Fibroblast of lung (primary cell): ENCODE results near the gene HAL. TPM values are rescaled to one million over a fixed set of nuclear protein-coding genes. Genes with fewer than 3 reads are reported as not detected.

Experiments used
- DNase-seq, 2 donors: peaks; one replicate each; pipeline versions ENCODE4 v3.0.0 to v3.0.0-alpha.2; 2010; ENCODE audit warnings: low read depth in 2 of 2
- H2AFZ ChIP-seq: 2 replicates; pipeline ENCODE4 v1.5.1; 2012; ENCODE audit warnings: low read length, control low read depth, inconsistent platforms
- H3K27ac ChIP-seq: 2 replicates; pipeline ENCODE4 v1.5.1; 2011; ENCODE audit warnings: low read length, control low read depth; ENCODE audit not compliant: insufficient read depth
- H3K27me3 ChIP-seq: 2 replicates; pipeline ENCODE4 v1.5.1; 2011; ENCODE audit warnings: mild to moderate bottlenecking, low read length; ENCODE audit not compliant: control insufficient read depth, insufficient read depth
- H3K36me3 ChIP-seq: 2 replicates; pipeline ENCODE4 v1.5.1; 2011; ENCODE audit warnings: low read length; ENCODE audit not compliant: control insufficient read depth, insufficient read depth
- H3K4me1 ChIP-seq: 2 replicates; pipeline ENCODE4 v1.5.1; 2011; ENCODE audit warnings: low read length; ENCODE audit not compliant: control insufficient read depth, insufficient read depth; ENCODE audit errors: extremely low read depth
- H3K4me2 ChIP-seq: 2 replicates; pipeline ENCODE4 v1.5.1; 2011; ENCODE audit warnings: low read length, control low read depth; ENCODE audit not compliant: insufficient read depth; ENCODE audit errors: extremely low read depth
- H3K4me3 ChIP-seq, 4 experiments: fragments of 200-600 bp in 1 of 4; sonication (generic) in 1 of 4; replicated peaks in 1 of 4; 2 replicates each; pipeline ENCODE4 v1.5.1; 2011 to 2016; ENCODE audit warnings: low read length in 4 of 4, low read depth in 3 of 4, mild to moderate bottlenecking in 3 of 4, control low read depth in 2 of 4, inconsistent platforms in 1 of 4, mixed read lengths in 1 of 4; ENCODE audit not compliant: insufficient read depth in 1 of 4; ENCODE audit errors: control extremely low read depth in 1 of 4
- H3K79me2 ChIP-seq: 2 replicates; pipeline ENCODE4 v1.5.1; 2012; ENCODE audit warnings: mild to moderate bottlenecking, low read length, inconsistent platforms; ENCODE audit not compliant: control insufficient read depth, insufficient read depth
- H3K9ac ChIP-seq: 2 replicates; pipeline ENCODE4 v1.5.1; 2011; ENCODE audit warnings: mild to moderate bottlenecking, low read length, control low read depth; ENCODE audit not compliant: insufficient read depth
- H3K9me3 ChIP-seq: 2 replicates; pipeline ENCODE4 v1.5.1; 2012; ENCODE audit warnings: low read depth, low read length; ENCODE audit not compliant: control insufficient read depth, insufficient read depth
- H4K20me1 ChIP-seq: 2 replicates; pipeline ENCODE4 v1.5.1; 2011; ENCODE audit warnings: low read length; ENCODE audit not compliant: control insufficient read depth, insufficient read depth; ENCODE audit errors: extremely low read depth
- EZH2 ChIP-seq: IDR thresholded peaks from 2 replicates; pipeline ENCODE4 v1.5.1; 2012; ENCODE audit warnings: low read length, control low read depth, mild to moderate bottlenecking; ENCODE audit errors: missing control alignments
- polyA plus RNA-seq, 2 donors: library from polyadenylated mRNA; depleted of rRNA in 1 of 2; stranded (reverse) in 1 of 2; unstranded in 1 of 2; fragments of >200 nt; gene quantifications; 2 replicates each; pipeline ENCODE4 v1.2.1, GENCODE V29; 2011 to 2012; ENCODE audit warnings: missing spikeins in 1 of 2
- total RNA-seq: library from RNA; depleted of rRNA; stranded (reverse); fragments of >200 nt; gene quantifications from 2 replicates; pipeline ENCODE4 v1.2.1, GENCODE V29; 2014
- TF ChIP-seq, protein P1 (sequence below), 2 donors: IDR thresholded peaks in 1 of 2; conservative IDR thresholded peaks in 1 of 2; 1 replicate in 1 of 2; 2 replicates in 1 of 2; pipeline ENCODE4 v1.5.1; 2011 to 2012; ENCODE audit warnings: low read length in 2 of 2, control low read depth in 1 of 2, inconsistent platforms in 1 of 2, low read depth in 1 of 2, mild to moderate bottlenecking in 1 of 2

HAL gene
- total and polyA plus RNA-seq, 2 donors (not counting 1 experiment from before 2014, with no cell fraction given), result 0.02 to 0.17 TPM

DNA sequence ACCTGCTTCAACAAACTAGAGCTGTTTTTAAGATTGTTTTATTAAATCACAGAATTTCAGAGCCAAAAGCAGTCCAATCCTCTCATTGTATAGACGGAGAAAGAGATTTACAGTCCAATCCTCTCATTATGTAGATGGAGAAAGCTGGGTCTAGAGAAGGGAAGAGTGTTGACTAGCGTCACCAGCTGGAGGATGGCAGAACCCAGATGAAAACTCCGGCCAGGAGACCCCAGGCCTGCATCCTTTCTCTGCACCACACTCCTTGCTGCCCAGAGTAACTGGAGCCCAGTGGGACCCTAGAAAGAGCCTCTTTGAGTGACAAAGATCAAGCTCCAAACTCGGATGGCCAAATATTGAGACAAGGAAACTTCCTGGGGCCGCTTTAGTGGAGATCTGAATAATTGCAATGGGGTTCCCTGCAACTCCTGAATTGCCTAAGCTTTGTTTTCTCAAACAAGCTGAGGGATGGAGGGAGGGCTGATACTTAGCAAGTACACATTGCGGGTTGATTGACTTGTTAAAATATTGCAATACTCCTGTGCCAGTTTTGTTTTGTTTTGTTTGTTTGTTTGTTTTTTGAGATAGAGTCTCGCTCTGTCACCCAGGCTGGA is 40.5 kb downstream of the HAL start:
- no peaks in the 10 kb centered on the region for H3K9me3 ChIP-seq
- H3K4me1 ChIP-seq, result no peaks in the 10 kb centered on the region
- H3K27ac ChIP-seq, result no peak overlapping the region
- no peak for DNase-seq
- no peaks in the 10 kb centered on the region for H4K20me1 ChIP-seq
- H3K27me3 ChIP-seq, result peaks cover 6% of the 10 kb centered on the region
- no peak overlapping the region for H2AFZ ChIP-seq
- H3K9ac ChIP-seq, result no peak overlapping the region
- H3K4me2 ChIP-seq, result no peak overlapping the region
- no peaks in the 10 kb centered on the region for H3K36me3 ChIP-seq
- no peak for TF ChIP-seq EZH2
- TF ChIP-seq, protein P1, sequence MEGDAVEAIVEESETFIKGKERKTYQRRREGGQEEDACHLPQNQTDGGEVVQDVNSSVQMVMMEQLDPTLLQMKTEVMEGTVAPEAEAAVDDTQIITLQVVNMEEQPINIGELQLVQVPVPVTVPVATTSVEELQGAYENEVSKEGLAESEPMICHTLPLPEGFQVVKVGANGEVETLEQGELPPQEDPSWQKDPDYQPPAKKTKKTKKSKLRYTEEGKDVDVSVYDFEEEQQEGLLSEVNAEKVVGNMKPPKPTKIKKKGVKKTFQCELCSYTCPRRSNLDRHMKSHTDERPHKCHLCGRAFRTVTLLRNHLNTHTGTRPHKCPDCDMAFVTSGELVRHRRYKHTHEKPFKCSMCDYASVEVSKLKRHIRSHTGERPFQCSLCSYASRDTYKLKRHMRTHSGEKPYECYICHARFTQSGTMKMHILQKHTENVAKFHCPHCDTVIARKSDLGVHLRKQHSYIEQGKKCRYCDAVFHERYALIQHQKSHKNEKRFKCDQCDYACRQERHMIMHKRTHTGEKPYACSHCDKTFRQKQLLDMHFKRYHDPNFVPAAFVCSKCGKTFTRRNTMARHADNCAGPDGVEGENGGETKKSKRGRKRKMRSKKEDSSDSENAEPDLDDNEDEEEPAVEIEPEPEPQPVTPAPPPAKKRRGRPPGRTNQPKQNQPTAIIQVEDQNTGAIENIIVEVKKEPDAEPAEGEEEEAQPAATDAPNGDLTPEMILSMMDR (conservative IDR thresholded peaks at IDR 0.05 in 1 of 2, IDR thresholded peaks at IDR 0.05 in 1 of 2; ENCODE audit: low read depth in 1 of 2, low read length in 2 of 2), result no peak
- H3K4me3 ChIP-seq, result no peak overlapping the region
- no peaks in the 10 kb centered on the region for H3K79me2 ChIP-seq

- H3K27me3 ChIP-seq, result peaks cover 13% of the 10 kb centered on the region
- no peaks in the 10 kb centered on the region for H3K79me2 ChIP-seq
- H3K9ac ChIP-seq, result no peak overlapping the region
- no peak overlapping the region for H3K27ac ChIP-seq
- no peaks in the 10 kb centered on the region for H3K4me1 ChIP-seq
- H3K4me2 ChIP-seq, result no peak overlapping the region
- TF ChIP-seq EZH2, result no peak
- TF ChIP-seq, protein P1 (conservative IDR thresholded peaks at IDR 0.05 in 1 of 2, IDR thresholded peaks at IDR 0.05 in 1 of 2; ENCODE audit: low read depth in 1 of 2, low read length in 2 of 2), result no peak
- no peak for DNase-seq
- H4K20me1 ChIP-seq, result no peaks in the 10 kb centered on the region
- H3K36me3 ChIP-seq, result no peaks in the 10 kb centered on the region
- no peak overlapping the region for H3K4me3 ChIP-seq
- no peak overlapping the region for H2AFZ ChIP-seq
- H3K9me3 ChIP-seq, result no peaks in the 10 kb centered on the region
Observed at GRCh38 chr12:95953000-95953399, 43.1 kb downstream of the HAL start.

GRCh38 chr12:95951515-95951914 is 44.6 kb downstream of the HAL start:
- Histone ChIP-seq H3K4me1 (no peaks in the 10 kb centered on the region), H3K79me2 (no peaks in the 10 kb centered on the region), H4K20me1 (no peaks in the 10 kb centered on the region), H3K9ac (no peak overlapping the region), H3K4me2 (no peak overlapping the region), H3K36me3 (no peaks in the 10 kb centered on the region), H3K4me3 (no peak overlapping the region), H3K27me3 (peaks cover 13% of the 10 kb centered on the region), H3K27ac (no peak overlapping the region), H2AFZ (no peak overlapping the region), H3K9me3 (no peaks in the 10 kb centered on the region)
- no peak for DNase-seq
- no peak for TF ChIP-seq EZH2
- TF ChIP-seq, protein P1 (conservative IDR thresholded peaks at IDR 0.05 in 1 of 2, IDR thresholded peaks at IDR 0.05 in 1 of 2; ENCODE audit: low read depth in 1 of 2, low read length in 2 of 2), result no peak
